H9 (cell line): ENCODE data around the gene ST7L. TPM values are rescaled to one million over a fixed set of nuclear protein-coding genes. Genes with fewer than 3 reads are reported as not detected.

Source experiments
- DNase-seq: peaks from one replicate; pipeline ENCODE4 v3.0.0-alpha.2; 2017
- H2AFZ ChIP-seq: one replicate; pipeline ENCODE4 v1.6.1; 2013; ENCODE audit warnings: mild to moderate bottlenecking, low read length, control low read depth, moderate library complexity
- H2AK5ac ChIP-seq: 2 replicates; pipeline ENCODE4 v1.6.1; 2013; ENCODE audit warnings: low read length, control low read depth, mixed read lengths; ENCODE audit not compliant: insufficient read length
- H2BK120ac ChIP-seq: one replicate; pipeline ENCODE4 v1.6.1; 2013; ENCODE audit warnings: low read depth, mild to moderate bottlenecking, low read length, control low read depth, inconsistent platforms; ENCODE audit not compliant: poor library complexity, severe bottlenecking
- H2BK12ac ChIP-seq: 2 replicates; pipeline ENCODE4 v1.6.1; 2013; ENCODE audit warnings: low read length, control low read depth, mixed read lengths, low read depth; ENCODE audit not compliant: insufficient read length
- H2BK15ac ChIP-seq: 2 replicates; pipeline ENCODE4 v1.6.1; 2013; ENCODE audit warnings: low read depth, low read length, control low read depth
- H2BK20ac ChIP-seq: one replicate; pipeline ENCODE4 v1.6.1; 2013; ENCODE audit warnings: low read depth, mild to moderate bottlenecking, low read length, control low read depth, inconsistent platforms; ENCODE audit not compliant: poor library complexity, severe bottlenecking
- H2BK5ac ChIP-seq: 2 replicates; pipeline ENCODE4 v1.6.1; 2013; ENCODE audit warnings: low read length, control low read depth, mixed read lengths; ENCODE audit not compliant: insufficient read length
- H3K14ac ChIP-seq: 2 replicates; pipeline ENCODE4 v1.6.1; 2013; ENCODE audit warnings: low read length, control low read depth; ENCODE audit not compliant: insufficient read depth
- H3K18ac ChIP-seq: 2 replicates; pipeline ENCODE4 v1.6.1; 2013; ENCODE audit warnings: low read depth, mild to moderate bottlenecking, mixed read lengths, low read length, control low read depth; ENCODE audit not compliant: insufficient read length
- H3K23ac ChIP-seq: 2 replicates; pipeline ENCODE4 v1.6.1; 2013; ENCODE audit warnings: low read length, control low read depth, mixed read lengths, low read depth; ENCODE audit not compliant: insufficient read length
- H3K23me2 ChIP-seq: 2 replicates; pipeline ENCODE4 v1.6.1; 2013; ENCODE audit warnings: low read depth, mild to moderate bottlenecking, mixed read lengths, low read length, control low read depth; ENCODE audit not compliant: insufficient read length, poor library complexity, severe bottlenecking
- H3K27ac ChIP-seq: 2 replicates; pipeline ENCODE4 v1.5.1; 2013; ENCODE audit warnings: low read length, control low read depth, mixed read lengths, low read depth; ENCODE audit not compliant: insufficient read length
- H3K27me3 ChIP-seq: 2 replicates; pipeline ENCODE4 v1.6.1; 2013; ENCODE audit warnings: low read length, control low read depth, inconsistent platforms; ENCODE audit not compliant: insufficient read depth
- H3K4ac ChIP-seq: 2 replicates; pipeline ENCODE4 v1.6.1; 2013; ENCODE audit warnings: low read depth, mild to moderate bottlenecking, control low read depth, inconsistent platforms, low read length, moderate library complexity
- H3K4me1 ChIP-seq: 2 replicates; pipeline ENCODE4 v1.6.1; 2013; ENCODE audit warnings: low read length, control low read depth, inconsistent platforms; ENCODE audit not compliant: insufficient read depth
- H3K4me2 ChIP-seq: 2 replicates; pipeline ENCODE4 v1.6.1; 2013; ENCODE audit warnings: low read length, control low read depth, mixed read lengths; ENCODE audit not compliant: insufficient read length, insufficient read depth
- H3K56ac ChIP-seq: 2 replicates; pipeline ENCODE4 v1.6.1; 2013; ENCODE audit warnings: low read depth, mild to moderate bottlenecking, mixed read lengths, low read length, control low read depth; ENCODE audit not compliant: insufficient read length
- H3K79me1 ChIP-seq: 2 replicates; pipeline ENCODE4 v1.6.1; 2013; ENCODE audit warnings: low read depth, mild to moderate bottlenecking, moderate library complexity, low read length, control low read depth, inconsistent platforms; ENCODE audit not compliant: insufficient read depth, poor library complexity, severe bottlenecking
- H3K79me2 ChIP-seq: 2 replicates; pipeline ENCODE4 v1.6.1; 2013; ENCODE audit warnings: low read length, control low read depth, inconsistent platforms; ENCODE audit not compliant: insufficient read depth
- H3K9ac ChIP-seq: 2 replicates; pipeline ENCODE4 v1.6.1; 2013; ENCODE audit warnings: low read length, control low read depth, mixed read lengths; ENCODE audit not compliant: insufficient read length; ENCODE audit errors: extremely low read depth
- H3K9me3 ChIP-seq: one replicate; pipeline ENCODE4 v1.6.1; 2013; ENCODE audit warnings: low read depth, low read length, inconsistent platforms; ENCODE audit not compliant: control insufficient read depth
- H3T11ph ChIP-seq: one replicate; pipeline ENCODE4 v1.6.1; 2013; ENCODE audit warnings: mild to moderate bottlenecking, low read length, control low read depth, inconsistent platforms
- H4K20me1 ChIP-seq: one replicate; pipeline ENCODE4 v1.6.1; 2013; ENCODE audit not compliant: control insufficient read depth, insufficient read length, insufficient read depth
- H4K5ac ChIP-seq: 2 replicates; pipeline ENCODE4 v1.6.1; 2013; ENCODE audit warnings: low read depth, mild to moderate bottlenecking, mixed read lengths, low read length, control low read depth; ENCODE audit not compliant: insufficient read length
- H4K8ac ChIP-seq: replicated peaks from 2 replicates; pipeline ENCODE4 v1.6.1; 2013; ENCODE audit warnings: low read length, control low read depth, mixed read lengths, low read depth; ENCODE audit not compliant: insufficient read length
- H4K91ac ChIP-seq: 2 replicates; pipeline ENCODE4 v1.6.1; 2013; ENCODE audit warnings: low read depth, mild to moderate bottlenecking, moderate library complexity, mixed read lengths, low read length, control low read depth; ENCODE audit not compliant: insufficient read length
- H3K27ac Mint-ChIP-seq, 3 experiments: 2 replicates in 2 of 3; 3 replicates in 1 of 3; pipeline ENCODE4 v1.8.0; 2020 to 2021; ENCODE audit warnings: mixed read lengths in 3 of 3, mild to moderate bottlenecking in 1 of 3, moderate library complexity in 1 of 3
- H3K27me3 Mint-ChIP-seq: 2 replicates; pipeline ENCODE4 v1.8.0; 2021; ENCODE audit warnings: low read depth, mild to moderate bottlenecking, moderate library complexity, mixed read lengths
- H3K36me3 Mint-ChIP-seq, 3 experiments: 2 replicates in 2 of 3; 3 replicates in 1 of 3; pipeline ENCODE4 v1.8.0; 2020 to 2021; ENCODE audit warnings: low read depth in 3 of 3, mixed read lengths in 3 of 3; ENCODE audit not compliant: insufficient read depth in 1 of 3
- H3K4me1 Mint-ChIP-seq, 2 experiments: 2 replicates each; pipeline ENCODE4 v1.8.0; 2020; ENCODE audit warnings: mixed read lengths in 2 of 2
- H3K4me3 Mint-ChIP-seq, 2 experiments: 2 replicates in 1 of 2; 3 replicates in 1 of 2; pipeline ENCODE4 v1.8.0; 2020 to 2021; ENCODE audit warnings: mild to moderate bottlenecking in 2 of 2, mixed read lengths in 2 of 2, moderate library complexity in 1 of 2
- H3K9me3 Mint-ChIP-seq, 2 experiments: 2 replicates in 1 of 2; 3 replicates in 1 of 2; pipeline ENCODE4 v1.8.0; 2020; ENCODE audit warnings: mild to moderate bottlenecking in 2 of 2, mixed read lengths in 2 of 2, moderate library complexity in 1 of 2
- total RNA-seq: library from RNA; stranded (reverse); gene quantifications from 2 replicates; pipeline ENCODE4 v1.2.1, GENCODE V29; 2021
- TF ChIP-seq, protein P1 (sequence below): fragments of 200-600 bp; sonication (generic); conservative IDR thresholded peaks from 3 replicates; pipeline ENCODE4 v1.8.0; 2021; ENCODE audit warnings: antibody characterized with exemption, mild to moderate bottlenecking

The ST7L gene
- total RNA-seq, 1 experiment from 2014 or later: 16.0 TPM

DNA sequence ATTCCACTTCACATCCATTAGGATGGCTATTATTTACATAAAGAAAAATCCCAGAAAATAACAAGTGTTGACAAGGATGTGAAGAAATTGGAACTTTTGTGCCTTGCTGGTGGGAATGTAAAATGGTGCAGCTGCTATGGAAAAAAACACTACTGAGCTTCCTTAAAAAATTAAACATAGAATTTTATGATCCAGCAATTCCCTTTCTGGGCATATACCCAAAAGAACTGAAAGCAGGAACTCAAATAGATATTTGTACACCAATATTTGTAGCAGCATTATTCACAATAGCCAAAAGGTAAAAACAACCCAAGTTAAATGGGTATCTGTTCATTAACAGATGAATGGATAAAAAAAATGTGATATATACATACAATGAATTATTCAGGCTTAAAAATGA, 64.5 kb downstream of the ST7L start:
- Histone ChIP-seq H3K23me2 (no peaks in the 10 kb centered on the region), H4K5ac (no peak overlapping the region), H2BK5ac (no peak overlapping the region), H2AK5ac (no peak overlapping the region), H2BK15ac (no peak overlapping the region), H3K23ac (no peak overlapping the region), H3K27ac (no peak overlapping the region), H3K14ac (no peak overlapping the region), H2BK12ac (no peak overlapping the region), H2AFZ (no peak overlapping the region), H3K4me1 (no peaks in the 10 kb centered on the region), H3K4ac (no peak overlapping the region), H4K91ac (no peak overlapping the region), H3K18ac (no peak overlapping the region), H3K4me2 (no peak overlapping the region), H3K27me3 (no peaks in the 10 kb centered on the region), H4K20me1 (no peaks in the 10 kb centered on the region), H3K56ac (no peak overlapping the region), H3K9ac (no peak overlapping the region), H3K79me1 (no peaks in the 10 kb centered on the region), H3K79me2 (no peaks in the 10 kb centered on the region), H2BK120ac (no peak overlapping the region), H3T11ph (no peak overlapping the region), H2BK20ac (no peak overlapping the region), H4K8ac (no peak overlapping the region), H3K9me3 (no peaks in the 10 kb centered on the region)
- DNase-seq: no peak
- peaks cover 0 to 7% (median 2%) of the 10 kb centered on the region in 3 experiments; a peak in 5 of 7 replicates for H3K36me3 Mint-ChIP-seq
- TF ChIP-seq, protein P1, sequence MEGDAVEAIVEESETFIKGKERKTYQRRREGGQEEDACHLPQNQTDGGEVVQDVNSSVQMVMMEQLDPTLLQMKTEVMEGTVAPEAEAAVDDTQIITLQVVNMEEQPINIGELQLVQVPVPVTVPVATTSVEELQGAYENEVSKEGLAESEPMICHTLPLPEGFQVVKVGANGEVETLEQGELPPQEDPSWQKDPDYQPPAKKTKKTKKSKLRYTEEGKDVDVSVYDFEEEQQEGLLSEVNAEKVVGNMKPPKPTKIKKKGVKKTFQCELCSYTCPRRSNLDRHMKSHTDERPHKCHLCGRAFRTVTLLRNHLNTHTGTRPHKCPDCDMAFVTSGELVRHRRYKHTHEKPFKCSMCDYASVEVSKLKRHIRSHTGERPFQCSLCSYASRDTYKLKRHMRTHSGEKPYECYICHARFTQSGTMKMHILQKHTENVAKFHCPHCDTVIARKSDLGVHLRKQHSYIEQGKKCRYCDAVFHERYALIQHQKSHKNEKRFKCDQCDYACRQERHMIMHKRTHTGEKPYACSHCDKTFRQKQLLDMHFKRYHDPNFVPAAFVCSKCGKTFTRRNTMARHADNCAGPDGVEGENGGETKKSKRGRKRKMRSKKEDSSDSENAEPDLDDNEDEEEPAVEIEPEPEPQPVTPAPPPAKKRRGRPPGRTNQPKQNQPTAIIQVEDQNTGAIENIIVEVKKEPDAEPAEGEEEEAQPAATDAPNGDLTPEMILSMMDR: no peak
- H3K27ac Mint-ChIP-seq: no peak overlapping the region
- no peaks in the 10 kb centered on the region for H3K27me3 Mint-ChIP-seq
- no peaks in the 10 kb centered on the region for H3K4me1 Mint-ChIP-seq
- no peaks in the 10 kb centered on the region for H3K9me3 Mint-ChIP-seq
- H3K4me3 Mint-ChIP-seq: no peak overlapping the region
